ENCODE data around the gene VRK1. TPM values are rescaled to one million over a fixed set of nuclear protein-coding genes. Genes with fewer than 3 reads are reported as not detected.

The VRK1 gene
- total RNA-seq, 4 donors from 2014 or later: 3.8 to 7.0 (median 5.4) TPM

DNA sequence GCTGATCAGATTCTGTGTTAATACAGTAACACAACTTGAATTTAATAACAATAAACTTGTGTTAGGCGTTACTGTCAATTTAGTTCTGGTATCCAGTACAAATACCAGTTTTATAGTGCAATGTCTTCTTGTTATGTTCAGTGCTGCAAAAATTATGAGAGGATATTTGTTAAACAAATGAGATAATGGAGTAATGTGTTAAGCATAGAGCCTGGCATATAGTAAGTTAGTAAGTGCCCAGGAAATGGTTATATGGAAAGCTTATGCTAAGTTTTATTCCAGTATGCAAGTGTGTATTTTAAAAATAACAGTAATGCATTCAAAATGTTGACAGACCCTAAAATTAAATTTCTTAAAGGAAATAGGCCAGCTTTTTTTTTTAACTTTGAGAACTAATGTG, 1.8 kb downstream of the VRK1 start:
- intact Hi-C loops (cut with DNase I; ENCODE audit: low total_unique reads): no loop called here
- Histone ChIP-seq H3K9me3 (no peaks in the 10 kb centered on the region), H3K36me3 (no peaks in the 10 kb centered on the region), H3K27me3 (no peaks in the 10 kb centered on the region), H3K4me3 (no peak overlapping the region), H3K4me1 (peaks cover 8 to 12% of the 10 kb centered on the region in 2 donors), H3K27ac (no peak overlapping the region)
- ATAC-seq (no peak), DNase-seq (no peak)
- in situ Hi-C loops (cut with MboI; ENCODE audit: low sequenced_read_pairs in 4 of 4): no loop called here
- TF ChIP-seq, protein P1, sequence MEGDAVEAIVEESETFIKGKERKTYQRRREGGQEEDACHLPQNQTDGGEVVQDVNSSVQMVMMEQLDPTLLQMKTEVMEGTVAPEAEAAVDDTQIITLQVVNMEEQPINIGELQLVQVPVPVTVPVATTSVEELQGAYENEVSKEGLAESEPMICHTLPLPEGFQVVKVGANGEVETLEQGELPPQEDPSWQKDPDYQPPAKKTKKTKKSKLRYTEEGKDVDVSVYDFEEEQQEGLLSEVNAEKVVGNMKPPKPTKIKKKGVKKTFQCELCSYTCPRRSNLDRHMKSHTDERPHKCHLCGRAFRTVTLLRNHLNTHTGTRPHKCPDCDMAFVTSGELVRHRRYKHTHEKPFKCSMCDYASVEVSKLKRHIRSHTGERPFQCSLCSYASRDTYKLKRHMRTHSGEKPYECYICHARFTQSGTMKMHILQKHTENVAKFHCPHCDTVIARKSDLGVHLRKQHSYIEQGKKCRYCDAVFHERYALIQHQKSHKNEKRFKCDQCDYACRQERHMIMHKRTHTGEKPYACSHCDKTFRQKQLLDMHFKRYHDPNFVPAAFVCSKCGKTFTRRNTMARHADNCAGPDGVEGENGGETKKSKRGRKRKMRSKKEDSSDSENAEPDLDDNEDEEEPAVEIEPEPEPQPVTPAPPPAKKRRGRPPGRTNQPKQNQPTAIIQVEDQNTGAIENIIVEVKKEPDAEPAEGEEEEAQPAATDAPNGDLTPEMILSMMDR (IDR thresholded peaks at IDR 0.05 in 4 of 5, conservative IDR thresholded peaks at IDR 0.05 in 1 of 5): no peak
- no peak for TF ChIP-seq POLR2A (IDR thresholded peaks at IDR 0.05)

GRCh38 chr14:96799489-96800054, 2.4 kb downstream of the VRK1 start:
- Histone ChIP-seq H3K4me3 (no peak overlapping the region), H3K9me3 (no peaks in the 10 kb centered on the region), H3K27me3 (no peaks in the 10 kb centered on the region), H3K36me3 (no peaks in the 10 kb centered on the region), H3K4me1 (peaks cover 8 to 12% of the 10 kb centered on the region in 2 donors), H3K27ac (no peak overlapping the region)
- ATAC-seq: no peak
- TF ChIP-seq, protein P1 (IDR thresholded peaks at IDR 0.05 in 4 of 5, conservative IDR thresholded peaks at IDR 0.05 in 1 of 5): no peak
- TF ChIP-seq POLR2A (IDR thresholded peaks at IDR 0.05): no peak
- intact Hi-C loops (cut with DNase I; ENCODE audit: low total_unique reads): no loop called here
- no peak for DNase-seq
- in situ Hi-C loops (cut with MboI; ENCODE audit: low sequenced_read_pairs in 4 of 4): no loop called here

DNA sequence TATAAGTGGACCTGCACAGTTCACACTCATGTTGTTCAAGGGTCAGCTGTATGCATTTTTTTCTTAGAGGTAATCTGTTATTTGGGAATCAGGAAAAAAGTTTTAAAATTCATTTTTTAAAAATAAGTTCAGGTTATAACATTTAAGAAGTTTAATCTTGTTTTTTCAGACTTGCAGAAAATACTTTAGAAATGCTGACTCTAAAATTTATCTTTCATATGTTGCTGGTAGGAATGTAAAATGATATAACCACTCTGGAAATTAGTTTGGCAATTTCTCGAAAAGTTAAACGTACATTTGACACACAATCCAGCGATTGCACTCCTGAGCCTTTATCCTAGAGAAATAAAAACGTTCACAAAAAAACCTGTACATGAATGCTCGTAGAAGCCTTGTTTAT, 4.7 kb downstream of the VRK1 start:
- in situ Hi-C loops (cut with MboI; ENCODE audit: low sequenced_read_pairs in 4 of 4): no loop called here
- DNase-seq: no peak

GRCh38 chr14:96802963-96803362, 5.8 kb downstream of the VRK1 start:
- Histone ChIP-seq H3K27ac (no peak overlapping the region), H3K27me3 (no peaks in the 10 kb centered on the region), H3K4me1 (peaks cover 10 to 16% of the 10 kb centered on the region in 2 donors), H3K36me3 (no peaks in the 10 kb centered on the region), H3K4me3 (no peak overlapping the region), H3K9me3 (no peaks in the 10 kb centered on the region)
- in situ Hi-C loops (cut with MboI; ENCODE audit: low sequenced_read_pairs in 4 of 4): no loop called here
- ATAC-seq (no peak), DNase-seq (no peak)
- intact Hi-C loops (cut with DNase I; ENCODE audit: low total_unique reads): no loop called here
- TF ChIP-seq, protein P1 (IDR thresholded peaks at IDR 0.05 in 4 of 5, conservative IDR thresholded peaks at IDR 0.05 in 1 of 5): no peak
- no peak for TF ChIP-seq POLR2A (IDR thresholded peaks at IDR 0.05)

More for the DNA sequence above, 4.7 kb downstream of the VRK1 start:
- intact Hi-C loops (cut with DNase I; ENCODE audit: low total_unique reads): no loop called here
- Histone ChIP-seq H3K4me3 (no peak overlapping the region), H3K4me1 (peaks cover 13 to 20% of the 10 kb centered on the region in 2 donors), H3K27me3 (no peaks in the 10 kb centered on the region), H3K27ac (no peak overlapping the region), H3K36me3 (no peaks in the 10 kb centered on the region), H3K9me3 (no peaks in the 10 kb centered on the region)
- TF ChIP-seq, protein P1 (IDR thresholded peaks at IDR 0.05 in 4 of 5, conservative IDR thresholded peaks at IDR 0.05 in 1 of 5): no peak
- TF ChIP-seq POLR2A (IDR thresholded peaks at IDR 0.05): no peak
- no peak for ATAC-seq

DNA sequence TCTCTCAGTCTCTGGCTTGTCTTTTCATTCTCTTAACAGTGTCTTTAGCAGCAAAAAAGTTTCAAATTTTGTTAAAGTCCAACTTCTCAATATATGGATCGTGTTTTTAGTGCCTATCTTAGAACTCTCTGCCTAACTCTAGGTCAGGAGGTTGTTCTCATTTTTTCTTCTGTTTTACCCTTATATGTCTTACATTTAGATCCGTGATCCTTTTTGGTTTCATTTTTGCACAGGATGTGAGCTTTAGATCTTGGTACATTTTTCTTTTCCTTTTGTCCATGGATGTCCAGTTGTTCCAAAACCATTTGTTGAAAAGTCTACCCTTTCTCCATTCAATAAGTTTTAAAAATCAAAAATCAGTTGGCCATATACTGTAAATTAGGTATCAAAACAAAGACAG, 6.8 kb downstream of the VRK1 start:
- DNase-seq: no peak
- H3K9me3 ChIP-seq: no peaks in the 10 kb centered on the region
- no peak overlapping the region for H3K27ac ChIP-seq
- in situ Hi-C loops (cut with MboI; ENCODE audit: low sequenced_read_pairs in 4 of 4) (no loop called here), intact Hi-C loops (cut with DNase I; ENCODE audit: low total_unique reads) (no loop called here)
- ATAC-seq: no peak
- H3K4me1 ChIP-seq: peaks cover 5 to 8% of the 10 kb centered on the region in 2 donors
- no peak overlapping the region for H3K4me3 ChIP-seq
- no peak for TF ChIP-seq POLR2A (IDR thresholded peaks at IDR 0.05)
- TF ChIP-seq, protein P1 (IDR thresholded peaks at IDR 0.05 in 4 of 5, conservative IDR thresholded peaks at IDR 0.05 in 1 of 5): no peak
- H3K27me3 ChIP-seq: no peaks in the 10 kb centered on the region
- no peaks in the 10 kb centered on the region for H3K36me3 ChIP-seq
